GM20431 (cell line): ENCODE measurements around the gene PRICKLE4.

Experiments used
- in situ Hi-C: fragments of 300-500 bp; cut with MseI, MboI; formaldehyde crosslinking; loops from one replicate; pipeline ENCODE4 v1.15.0; 2020; ENCODE audit warnings: low sequenced_read_pairs; ENCODE audit not compliant: unreplicated experiment

Gene PRICKLE4, protein sequence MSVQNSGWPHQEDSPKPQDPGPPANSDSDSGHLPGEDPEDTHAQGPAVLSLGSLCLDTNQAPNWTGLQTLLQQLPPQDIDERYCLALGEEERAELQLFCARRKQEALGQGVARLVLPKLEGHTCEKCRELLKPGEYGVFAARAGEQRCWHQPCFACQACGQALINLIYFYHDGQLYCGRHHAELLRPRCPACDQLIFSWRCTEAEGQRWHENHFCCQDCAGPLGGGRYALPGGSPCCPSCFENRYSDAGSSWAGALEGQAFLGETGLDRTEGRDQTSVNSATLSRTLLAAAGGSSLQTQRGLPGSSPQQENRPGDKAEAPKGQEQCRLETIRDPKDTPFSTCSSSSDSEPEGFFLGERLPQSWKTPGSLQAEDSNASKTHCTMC

GRCh38 chr6:41780551-41781365 lies at the start of gene PRICKLE4:
Gene PRICKLE4 (plus strand): TSS chr6:41780782. CDS start chr6:41783474, 2,692 bp downstream.
- in situ Hi-C loops = no loop called here

- in situ Hi-C loops = no loop called here
These were observed 49.0 kb upstream of the PRICKLE4 start for GRCh38 chr6:41731561-41732086.

DNA sequence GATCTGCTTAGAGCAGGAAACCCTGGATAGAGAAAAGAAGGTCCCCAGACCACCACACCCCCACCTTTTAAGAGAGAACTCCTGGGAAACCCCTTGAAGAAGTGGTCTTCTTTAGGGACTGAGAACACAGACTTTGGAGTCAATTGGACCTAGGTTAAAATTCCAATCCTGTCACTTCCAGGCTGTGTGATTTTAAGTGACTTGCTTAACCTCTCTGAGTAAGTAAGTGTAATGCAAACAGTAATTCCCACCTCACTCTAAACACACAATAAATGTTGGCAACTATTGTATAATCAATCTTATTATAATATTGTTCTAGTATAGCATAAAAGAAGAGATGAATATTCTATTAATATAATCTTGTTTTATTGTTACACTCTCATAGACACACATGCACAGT lies 48.4 kb upstream of the PRICKLE4 start:
- in situ Hi-C loops = no loop called here

- in situ Hi-C loops = no loop called here
These were observed 47.8 kb upstream of the PRICKLE4 start for GRCh38 chr6:41732591-41733359.

GRCh38 chr6:41733360-41733706 lies 47.2 kb upstream of the PRICKLE4 start:
- in situ Hi-C loops = no loop called here

GRCh38 chr6:41733707-41734665 lies 46.6 kb upstream of the PRICKLE4 start:
- in situ Hi-C loops = no loop called here

- in situ Hi-C loops = no loop called here
These were observed 45.7 kb upstream of the PRICKLE4 start for GRCh38 chr6:41734666-41735426.

GRCh38 chr6:41735427-41736185 lies 45.0 kb upstream of the PRICKLE4 start, which contains the start of gene TFEB:
Gene TFEB (minus strand): TSS chr6:41735608. CDS start chr6:41691213, 44,395 bp downstream.
- in situ Hi-C loops = no loop called here

- in situ Hi-C loops = no loop called here
These were observed 44.3 kb upstream of the PRICKLE4 start for GRCh38 chr6:41736186-41736733.

DNA sequence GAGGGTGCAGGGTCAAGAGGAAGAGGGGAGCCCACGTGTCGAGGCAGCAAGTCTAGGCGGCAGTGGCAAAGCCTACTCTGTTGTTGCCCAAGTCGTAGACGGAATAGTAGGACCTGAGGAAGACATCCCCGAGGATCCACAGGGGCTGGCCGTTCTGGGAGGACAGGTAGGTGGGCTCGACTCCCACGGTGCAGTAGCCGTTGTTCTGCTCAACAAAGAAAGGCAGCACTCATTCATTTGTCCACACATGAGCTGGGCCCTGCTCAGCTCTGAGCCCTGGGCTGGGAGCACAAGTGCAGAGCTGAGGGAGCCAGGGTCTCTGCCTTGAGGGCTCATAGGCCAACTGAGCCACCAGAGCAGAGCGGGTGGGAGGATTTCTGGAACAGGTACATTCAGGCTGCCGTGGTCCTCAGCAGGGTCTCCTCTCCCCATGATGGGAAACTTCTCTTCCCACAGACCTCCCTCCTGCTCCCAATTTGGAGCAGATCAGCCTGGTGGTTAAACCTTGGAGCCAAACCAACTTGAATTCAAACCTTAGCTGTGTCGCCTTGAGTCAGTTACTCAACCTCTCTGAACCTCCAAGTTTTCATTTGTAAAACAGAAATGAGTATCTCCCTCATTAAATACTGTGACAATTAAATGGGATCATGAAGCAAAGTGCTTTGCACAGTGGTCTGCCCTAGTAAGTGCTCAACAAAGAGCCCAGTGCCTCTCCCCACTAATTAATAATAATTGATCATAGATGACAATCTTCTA lies 43.6 kb upstream of the PRICKLE4 start:
- in situ Hi-C loops = no loop called here

- in situ Hi-C loops = no loop called here
These were observed 42.9 kb upstream of the PRICKLE4 start for GRCh38 chr6:41737591-41738130.

- in situ Hi-C loops = no loop called here
These were observed 41.5 kb upstream of the PRICKLE4 start for GRCh38 chr6:41739041-41739440.

- in situ Hi-C loops = no loop called here
These were observed 40.0 kb upstream of the PRICKLE4 start for GRCh38 chr6:41740366-41741162.

DNA sequence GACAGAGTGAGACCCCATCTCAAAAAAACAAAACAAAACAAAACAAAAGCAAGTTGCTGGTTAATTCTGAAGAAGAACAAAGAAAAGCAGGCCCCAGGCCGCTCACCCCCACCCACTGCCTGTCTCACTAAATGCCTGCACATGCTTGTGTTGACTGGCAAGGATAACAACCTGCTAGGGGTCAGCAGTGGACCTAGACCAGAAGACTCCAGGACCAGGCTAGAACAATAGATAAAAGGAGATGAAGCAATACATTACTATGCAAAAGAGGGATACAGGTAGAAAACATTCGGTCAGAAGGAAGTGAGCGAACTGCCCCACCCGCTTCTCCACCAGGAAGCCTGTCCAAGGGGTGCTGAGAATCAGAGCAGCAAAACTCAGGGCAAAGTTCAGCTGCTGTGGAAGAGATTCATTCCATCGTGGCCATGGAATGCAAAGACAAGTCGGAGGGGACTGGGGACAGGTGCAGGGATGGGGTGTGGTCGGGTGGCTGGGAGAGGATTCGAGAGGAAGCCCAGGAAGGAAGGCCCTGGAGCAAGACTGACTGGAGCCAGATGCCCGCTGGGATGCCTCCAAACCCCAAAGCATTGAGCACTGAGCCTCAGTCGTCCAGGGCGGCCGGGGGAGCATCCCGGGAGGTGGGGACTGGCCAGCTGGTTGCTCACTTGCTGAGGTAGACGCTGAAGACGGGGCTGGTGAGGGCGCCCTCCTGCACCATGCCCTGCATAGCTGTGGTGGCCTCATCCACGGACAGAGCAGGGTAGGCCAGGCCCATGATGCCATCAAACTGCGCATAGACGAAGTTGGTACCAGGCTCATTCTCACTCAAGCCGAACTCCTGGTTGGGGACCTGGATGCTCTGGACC lies 38.7 kb upstream of the PRICKLE4 start:
- in situ Hi-C loops = no loop called here
